ENCODE results near the gene ADAM17.
"Not testable (repeated sequence)": the region's sequence is repeated elsewhere in the genome, so short reads cannot be mapped to it uniquely, and the experiment has no call there.

ADAM17 gene

GRCh38 chr2:9524291-9524690 lies 31.3 kb downstream of the ADAM17 start:
- no peak for DNase-seq

GRCh38 chr2:9519250-9519649 lies 36.4 kb downstream of the ADAM17 start:
- no peak for DNase-seq

- DNase-seq = no peak
Observed at GRCh38 chr2:9518780-9519179, 36.9 kb downstream of the ADAM17 start.

GRCh38 chr2:9518163-9518562 lies 37.5 kb downstream of the ADAM17 start:
- DNase-seq = no peak

- no peak for DNase-seq
Observed at GRCh38 chr2:9517118-9517782, 38.4 kb downstream of the ADAM17 start.

- DNase-seq = not testable (repeated sequence)
Observed at GRCh38 chr2:9513946-9514345, 41.7 kb downstream of the ADAM17 start.

- DNase-seq = no peak
Observed at GRCh38 chr2:9508931-9509330, 46.7 kb downstream of the ADAM17 start.

GRCh38 chr2:9498210-9498609 lies 57.4 kb downstream of the ADAM17 start:
- no peak for DNase-seq

- peak in 5 of 56 donors; percentile 5 to 41 (median 8) for DNase-seq
Observed at GRCh38 chr2:9497017-9497416, 58.6 kb downstream of the ADAM17 start.

GRCh38 chr2:9494081-9494480 lies 61.5 kb downstream of the ADAM17 start:
- DNase-seq = no peak

- DNase-seq = no peak
Observed at GRCh38 chr2:9493478-9493877, 62.2 kb downstream of the ADAM17 start.

- DNase-seq = no peak
Observed at GRCh38 chr2:9492927-9493326, 62.7 kb downstream of the ADAM17 start.

- no peak for DNase-seq
Observed at GRCh38 chr2:9490789-9491188, 64.8 kb downstream of the ADAM17 start.

- DNase-seq = no peak
Observed at GRCh38 chr2:9488583-9489547, 66.8 kb downstream of the ADAM17 start.

GRCh38 chr2:9484533-9484932 lies 71.1 kb downstream of the ADAM17 start:
- DNase-seq = no peak

- DNase-seq = no peak
Observed at GRCh38 chr2:9483107-9483506, 72.5 kb downstream of the ADAM17 start.

- no peak for DNase-seq
Observed at GRCh38 chr2:9480157-9480556, 75.5 kb downstream of the ADAM17 start.

GRCh38 chr2:9478526-9478925 lies 77.1 kb downstream of the ADAM17 start:
- no peak for DNase-seq

- no peak for DNase-seq
Observed at GRCh38 chr2:9477914-9478313, 77.7 kb downstream of the ADAM17 start.

- peak in 54 of 56 donors; percentile 17 to 84 (median 68) for DNase-seq
Observed at GRCh38 chr2:9474361-9475057, 81.1 kb downstream of the ADAM17 start, which contains the start of gene IAH1. Gene IAH1 (plus strand): TSS chr2:9474551. CDS start chr2:9474567, 16 bp downstream.

GRCh38 chr2:9473985-9474360 lies 81.7 kb downstream of the ADAM17 start:
- DNase-seq = peak in 53 of 56 donors; percentile 13 to 81 (median 55)

Data from nucleus accumbens (tissue), 56 donors.